Stimulated activated naive B cell treated with anti-CD40 and anti-IgM and Interleukin-4, amounts not matched to agents 10 μg/mL and 1 μg/mL and 100 μg/mL, for 72 hours (primary cell): ENCODE results near the gene SEC22A.

Experiments
- ATAC-seq, 2 donors: fragments of 150-1000 bp; cut with Tn5 transposase; replicated peaks; 2 replicates each; pipeline ENCODE4 v1.10.0; 2021; ENCODE audit warnings: moderate library complexity in 1 of 2
- DNase-seq: peaks from one replicate; pipeline ENCODE4 v3.0.0; 2021
- H3K27ac Mint-ChIP-seq: one replicate; pipeline ENCODE4 v1.8.0; 2022; ENCODE audit warnings: mild to moderate bottlenecking, mixed read lengths
- H3K27me3 Mint-ChIP-seq, 2 donors: one replicate each; pipeline ENCODE4 v1.8.0; 2022; ENCODE audit warnings: mixed read lengths in 2 of 2
- H3K36me3 Mint-ChIP-seq, 2 donors: one replicate each; pipeline ENCODE4 v1.8.0; 2022; ENCODE audit warnings: mixed read lengths in 2 of 2, mild to moderate bottlenecking in 1 of 2
- H3K4me1 Mint-ChIP-seq, 2 donors: one replicate each; pipeline ENCODE4 v1.8.0; 2022; ENCODE audit warnings: mixed read lengths in 2 of 2, mild to moderate bottlenecking in 1 of 2
- H3K4me3 Mint-ChIP-seq, 2 donors: one replicate each; pipeline ENCODE4 v1.8.0; 2022; ENCODE audit warnings: mild to moderate bottlenecking in 2 of 2, mixed read lengths in 2 of 2, moderate library complexity in 1 of 2
- H3K9me3 Mint-ChIP-seq, 2 donors: one replicate each; pipeline ENCODE4 v1.8.0; 2022; ENCODE audit warnings: mixed read lengths in 2 of 2, mild to moderate bottlenecking in 1 of 2

Gene SEC22A

DNA sequence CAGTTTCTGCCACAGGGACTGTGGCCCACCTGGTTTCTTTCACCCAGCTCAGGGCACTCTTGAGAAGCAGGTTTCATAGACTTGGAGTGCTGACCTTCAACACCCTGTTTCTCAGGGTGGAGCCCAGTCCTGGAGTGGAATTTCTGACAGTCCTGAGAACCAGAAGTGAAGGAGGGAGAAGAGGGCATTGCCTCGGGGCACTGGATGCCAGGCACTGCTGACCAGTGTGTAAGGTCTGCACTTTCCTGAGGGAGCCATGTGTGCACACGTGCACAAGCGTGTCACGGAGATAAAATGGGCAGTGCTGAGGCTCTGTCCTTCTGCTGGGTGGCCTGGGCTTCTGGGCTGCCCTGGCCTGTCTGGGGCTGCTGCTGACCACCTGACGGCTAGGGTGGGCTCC is 118.5 kb downstream of the SEC22A start:
- peaks cover 17 to 31% of the 10 kb centered on the region in 2 donors for H3K27me3 Mint-ChIP-seq
- H3K36me3 Mint-ChIP-seq: peaks cover 0 to 3% of the 10 kb centered on the region in 2 donors
- no peak overlapping the region for H3K27ac Mint-ChIP-seq
- peaks cover under 1% of the 10 kb centered on the region in 2 donors for H3K4me1 Mint-ChIP-seq
- no peak overlapping the region for H3K4me3 Mint-ChIP-seq
- no peak for DNase-seq
- no peaks in the 10 kb centered on the region for H3K9me3 Mint-ChIP-seq
- no peak for ATAC-seq

DNA sequence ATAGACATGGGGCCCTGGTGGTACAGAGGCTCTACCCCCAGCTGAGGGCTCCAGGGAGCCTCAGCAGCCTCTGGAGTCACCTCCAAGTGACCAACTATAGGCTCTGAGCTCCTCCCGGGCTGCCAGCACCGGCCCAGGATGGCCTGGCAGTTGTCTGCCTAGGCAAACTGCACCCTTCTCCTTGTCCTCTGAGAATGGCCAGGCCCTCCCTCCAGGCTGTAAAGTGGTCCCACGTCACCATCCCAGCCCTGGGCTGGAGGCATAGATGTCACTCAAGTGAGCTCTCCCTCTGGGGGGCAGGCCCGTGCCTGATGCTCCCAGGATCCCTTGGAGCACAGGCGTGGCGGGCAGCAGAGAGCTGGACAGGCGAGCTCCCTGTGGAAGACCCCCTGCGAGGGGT is 120.1 kb downstream of the SEC22A start:
- no peak overlapping the region for H3K4me3 Mint-ChIP-seq
- DNase-seq: no peak
- no peak for ATAC-seq
- peaks cover 3 to 11% of the 10 kb centered on the region in 2 donors for H3K4me1 Mint-ChIP-seq
- H3K9me3 Mint-ChIP-seq: no peaks in the 10 kb centered on the region
- H3K27me3 Mint-ChIP-seq: peaks cover 8 to 31% of the 10 kb centered on the region in 2 donors
- peaks cover 0 to 3% of the 10 kb centered on the region in 2 donors for H3K36me3 Mint-ChIP-seq
- no peak overlapping the region for H3K27ac Mint-ChIP-seq

DNA sequence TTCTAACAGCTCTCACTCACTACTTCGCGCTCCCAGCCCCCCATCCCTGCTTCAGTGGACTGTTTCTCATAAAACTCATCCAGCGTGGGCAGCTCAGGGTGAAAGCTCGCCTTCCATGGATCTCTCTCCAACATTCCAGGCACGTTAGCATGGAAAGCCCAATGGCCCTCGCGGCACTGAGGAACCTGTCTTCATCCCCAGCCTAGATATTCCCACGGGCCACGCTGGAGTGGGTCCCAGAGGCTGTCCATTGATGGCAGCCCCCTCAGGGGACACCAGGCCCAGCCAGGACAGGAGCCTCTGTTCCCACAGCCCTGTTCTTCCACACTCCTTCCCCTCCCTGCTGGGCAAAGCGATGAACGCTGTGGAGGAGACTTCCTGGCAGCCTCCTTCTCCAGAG is 121.1 kb downstream of the SEC22A start:
- H3K9me3 Mint-ChIP-seq: no peaks in the 10 kb centered on the region
- DNase-seq (no peak), ATAC-seq (no peak)
- peaks cover 0 to 3% of the 10 kb centered on the region in 2 donors for H3K36me3 Mint-ChIP-seq
- no peak overlapping the region for H3K27ac Mint-ChIP-seq
- peaks cover 5 to 21% of the 10 kb centered on the region in 2 donors for H3K4me1 Mint-ChIP-seq
- H3K27me3 Mint-ChIP-seq: peaks cover 10 to 33% of the 10 kb centered on the region in 2 donors
- no peak overlapping the region for H3K4me3 Mint-ChIP-seq
